ACC112 (cell line): ENCODE measurements around the gene DNAAF5.

Source experiments
- H2AFZ ChIP-seq: fragments of 200-600 bp; sonication (generic); one replicate; pipeline ENCODE4 v1.6.0; 2017; ENCODE audit warnings: antibody characterized with exemption, low read length; ENCODE audit not compliant: unreplicated experiment
- H3K27ac ChIP-seq: fragments of 200-600 bp; sonication (generic); 2 replicates; pipeline ENCODE4 v1.5.1; 2014; ENCODE audit warnings: low read depth, mild to moderate bottlenecking, antibody characterized with exemption, low read length, moderate library complexity
- H3K27me3 ChIP-seq: fragments of 200-600 bp; sonication (generic); 2 replicates; pipeline ENCODE4 v1.6.1; 2014; ENCODE audit warnings: mild to moderate bottlenecking, antibody characterized with exemption, low read length, moderate library complexity, mixed read lengths; ENCODE audit not compliant: insufficient read depth
- H3K36me3 ChIP-seq: fragments of 200-600 bp; sonication (generic); 2 replicates; pipeline ENCODE4 v1.6.1; 2016; ENCODE audit warnings: mild to moderate bottlenecking, antibody characterized with exemption, low read length, moderate library complexity, mixed read lengths; ENCODE audit not compliant: insufficient read depth
- H3K4me1 ChIP-seq: fragments of 200-600 bp; sonication (generic); one replicate; pipeline ENCODE4 v1.6.1; 2016; ENCODE audit warnings: low read length, mixed read lengths; ENCODE audit not compliant: insufficient read depth, unreplicated experiment, control insufficient read depth
- H3K4me3 ChIP-seq: fragments of 200-600 bp; sonication (generic); 2 replicates; pipeline ENCODE4 v1.5.1; 2014; ENCODE audit warnings: mild to moderate bottlenecking, low read depth, low read length
- H3K79me2 ChIP-seq: fragments of 200-600 bp; sonication (generic); one replicate; pipeline ENCODE4 v1.6.0; 2016; ENCODE audit warnings: low read length; ENCODE audit not compliant: control insufficient read depth, unreplicated experiment, insufficient read depth

Gene DNAAF5

DNA sequence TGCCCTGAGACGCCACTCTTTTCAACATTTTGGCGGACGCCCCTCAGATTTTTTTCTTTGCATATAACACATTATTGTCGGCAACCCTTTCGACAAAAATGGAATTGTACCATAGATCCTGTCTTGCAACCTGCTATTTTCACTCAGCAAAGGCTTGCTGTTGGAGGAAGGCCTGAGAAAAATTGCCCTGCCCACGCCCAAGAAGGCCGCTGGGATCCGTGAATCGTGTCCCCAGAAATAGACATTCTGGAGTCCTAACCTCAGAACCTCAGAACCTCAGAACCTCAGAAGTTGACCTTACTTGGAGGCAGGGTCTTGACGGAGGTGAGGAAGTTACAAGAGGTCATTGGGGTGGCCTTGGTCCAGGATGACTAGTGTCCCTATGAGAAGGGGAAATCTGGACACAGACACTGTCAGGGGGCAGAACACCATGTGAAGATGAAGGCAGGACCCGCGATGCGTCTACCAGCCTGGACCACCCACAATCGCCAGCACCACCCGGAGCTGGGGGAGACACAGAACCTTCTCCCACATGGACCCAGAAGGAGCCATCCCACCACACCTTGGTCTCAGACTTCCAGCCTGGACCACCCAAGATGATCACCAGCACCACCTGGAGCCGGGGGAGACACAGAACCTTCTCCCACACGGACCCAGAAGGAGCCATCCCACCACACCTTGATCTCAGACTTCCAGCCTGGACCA is 19.1 kb upstream of the DNAAF5 start:
- Histone ChIP-seq H3K27ac (no peak overlapping the region), H3K4me3 (no peak overlapping the region), H3K27me3 (no peaks in the 10 kb centered on the region), H3K36me3 (peaks cover 3% of the 10 kb centered on the region; the same call in 1 of the 2 replicates), H2AFZ (no peak overlapping the region), H3K79me2 (no peaks in the 10 kb centered on the region), H3K4me1 (no peaks in the 10 kb centered on the region)

DNA sequence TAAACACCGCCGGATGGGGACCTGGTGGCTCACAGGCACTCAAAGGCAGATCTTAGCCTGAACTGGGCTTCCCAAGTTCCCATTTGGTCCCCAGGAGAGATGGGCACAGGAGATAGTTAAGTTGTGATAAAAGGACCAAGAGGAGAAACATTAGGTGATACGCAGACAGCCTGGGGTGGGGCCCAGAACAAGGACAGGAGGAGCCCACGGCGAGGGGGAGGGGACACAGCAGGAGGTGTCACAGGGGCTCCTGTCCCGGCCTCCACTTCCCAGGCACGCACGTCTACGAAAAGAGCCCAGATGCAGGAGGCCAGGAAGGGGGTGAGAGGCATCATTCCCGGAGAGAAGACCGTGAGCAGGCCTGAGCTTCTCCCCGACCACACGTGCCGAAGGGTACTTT is 16.3 kb upstream of the DNAAF5 start:
- no peak overlapping the region for H3K27ac ChIP-seq
- H3K79me2 ChIP-seq, result no peaks in the 10 kb centered on the region
- no peak overlapping the region for H3K4me3 ChIP-seq
- no peaks in the 10 kb centered on the region for H3K4me1 ChIP-seq
- no peak overlapping the region for H2AFZ ChIP-seq
- no peaks in the 10 kb centered on the region for H3K27me3 ChIP-seq
- H3K36me3 ChIP-seq, result no peaks in the 10 kb centered on the region; the same call in 1 of the 2 replicates

DNA sequence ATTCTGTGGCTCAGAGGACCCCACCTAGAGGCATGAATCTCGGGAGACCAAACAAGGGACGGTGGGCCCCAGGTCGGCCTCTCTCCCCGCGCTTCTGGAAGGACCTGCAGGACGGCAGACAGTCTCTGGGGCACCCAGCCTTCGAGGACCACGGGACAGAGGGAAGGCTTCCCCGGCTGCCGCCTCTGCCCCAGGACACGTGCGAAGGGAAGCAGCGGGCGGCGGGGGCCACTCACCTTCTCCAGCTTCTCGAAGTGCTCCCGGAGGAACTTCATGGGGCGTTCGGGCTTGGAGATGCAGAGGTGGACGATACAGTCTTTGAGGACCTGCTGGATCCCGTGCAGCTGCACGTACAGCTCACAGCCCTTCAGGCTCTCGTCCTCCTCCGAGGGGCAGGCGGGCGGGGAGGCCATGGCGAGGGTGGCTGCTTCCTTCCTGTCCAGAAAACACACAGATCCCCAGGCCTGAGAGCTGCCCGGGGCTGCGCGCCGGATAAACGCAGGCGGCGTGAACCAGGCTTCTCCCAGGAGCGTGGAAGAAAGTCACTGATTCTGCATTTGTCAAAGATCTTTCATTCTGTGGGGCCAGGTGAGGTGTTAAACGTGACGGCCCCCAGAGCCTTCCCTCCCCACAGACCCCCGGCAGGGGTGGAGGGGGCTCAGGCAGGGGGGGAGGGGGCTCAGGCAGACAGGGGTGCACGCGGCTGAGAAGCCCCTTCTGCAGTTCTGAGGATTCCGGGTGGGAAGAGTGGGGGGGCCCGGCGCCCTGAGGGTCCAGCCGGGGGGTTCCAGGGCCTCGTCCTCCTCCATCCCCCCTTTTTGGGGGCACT is 15.2 kb upstream of the DNAAF5 start:
- no peak overlapping the region for H3K4me3 ChIP-seq
- no peaks in the 10 kb centered on the region for H3K4me1 ChIP-seq
- no peaks in the 10 kb centered on the region for H3K79me2 ChIP-seq
- H3K36me3 ChIP-seq, result no peaks in the 10 kb centered on the region; the same call in 1 of the 2 replicates
- no peak overlapping the region for H3K27ac ChIP-seq
- no peaks in the 10 kb centered on the region for H3K27me3 ChIP-seq
- H2AFZ ChIP-seq, result no peak overlapping the region

DNA sequence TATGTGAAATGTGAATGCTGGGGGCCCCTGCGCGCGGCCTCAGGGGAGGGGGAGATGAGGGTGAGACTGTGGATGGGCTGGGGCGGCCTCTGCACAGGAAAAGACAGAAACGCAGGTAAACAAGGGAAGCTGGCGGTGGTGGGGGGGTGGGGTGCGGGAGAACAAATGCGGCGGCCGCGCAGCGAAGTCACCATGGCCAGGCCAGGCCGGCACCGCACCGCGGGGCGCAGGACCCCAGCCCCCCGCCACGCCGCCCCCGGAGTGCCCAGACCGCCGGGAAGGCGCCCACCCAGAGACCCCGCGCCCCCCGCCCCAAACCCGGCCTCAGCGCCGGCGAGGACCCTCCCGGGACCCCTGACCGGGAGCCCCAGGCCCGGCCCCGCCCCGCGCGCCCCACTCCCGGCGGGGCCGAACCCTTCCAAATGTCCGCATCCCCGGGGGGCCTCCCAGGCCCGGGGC is 14.5 kb upstream of the DNAAF5 start:
- H3K27ac ChIP-seq, result no peak overlapping the region
- peak overlapping the region; percentile 54; the same call in 1 of the 2 replicates for H3K4me3 ChIP-seq
- H2AFZ ChIP-seq, result peak overlapping the region; percentile 14
- no peaks in the 10 kb centered on the region for H3K27me3 ChIP-seq
- H3K79me2 ChIP-seq, result no peaks in the 10 kb centered on the region
- H3K36me3 ChIP-seq, result no peaks in the 10 kb centered on the region; the same call in 1 of the 2 replicates
- H3K4me1 ChIP-seq, result no peaks in the 10 kb centered on the region

DNA sequence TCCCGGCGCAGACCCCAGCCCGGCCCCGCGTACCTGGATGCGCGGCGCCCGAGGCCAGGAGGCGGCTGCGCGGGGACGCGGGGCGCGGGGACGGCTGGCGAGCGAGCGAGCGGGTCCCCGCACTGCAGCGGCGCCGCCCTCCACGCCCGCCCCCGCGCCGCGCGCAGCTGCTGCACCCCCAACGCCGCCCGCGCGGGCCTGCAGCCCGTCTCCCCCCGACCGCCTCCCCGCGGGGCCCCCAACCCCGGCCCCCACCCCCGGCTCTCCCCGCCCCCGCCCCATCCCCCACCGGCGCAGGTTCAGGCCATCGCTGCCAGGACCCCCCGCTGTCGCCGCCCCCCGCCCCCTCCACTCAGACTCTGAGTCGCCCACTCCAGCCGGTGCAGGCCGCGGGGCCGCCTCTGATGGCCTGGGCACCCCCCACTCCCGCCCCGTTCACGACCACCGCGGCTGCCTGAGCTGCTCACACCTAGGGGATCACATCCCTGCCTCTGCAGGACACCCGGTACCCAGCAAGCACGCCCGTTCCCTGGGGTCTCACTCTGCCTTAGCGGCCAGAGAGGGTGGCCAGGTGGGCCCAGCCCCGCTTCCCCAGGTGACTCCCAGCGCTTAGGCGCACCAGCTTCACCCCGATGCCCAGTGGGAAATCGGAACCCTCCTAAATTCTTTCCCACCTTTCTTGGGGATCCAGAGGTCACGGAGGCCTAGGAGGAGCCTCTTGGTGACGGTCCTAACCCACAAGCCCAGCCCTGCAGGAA is 13.9 kb upstream of the DNAAF5 start:
- Histone ChIP-seq H3K79me2 (no peaks in the 10 kb centered on the region), H3K4me1 (no peaks in the 10 kb centered on the region), H2AFZ (peak overlapping the region; percentile 14), H3K27me3 (no peaks in the 10 kb centered on the region), H3K4me3 (peak overlapping the region; percentile 54; the same call in 1 of the 2 replicates), H3K36me3 (no peaks in the 10 kb centered on the region; the same call in 1 of the 2 replicates), H3K27ac (no peak overlapping the region)

DNA sequence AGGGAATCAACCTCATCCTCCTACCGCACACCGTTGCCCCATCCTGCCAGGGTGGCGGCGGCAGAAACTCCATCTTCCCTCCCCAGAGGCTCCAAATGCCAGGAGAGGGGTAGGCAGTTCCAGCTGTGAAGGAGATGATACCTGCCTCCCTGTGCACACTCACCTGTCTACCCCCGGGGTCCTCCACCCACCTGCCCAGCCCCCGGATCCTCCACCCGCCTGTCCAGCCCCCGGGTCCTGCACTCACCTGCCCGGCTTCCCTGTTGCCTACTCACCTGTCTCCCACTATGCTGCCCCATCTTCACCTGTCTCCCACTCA is 13.4 kb upstream of the DNAAF5 start:
- Histone ChIP-seq H3K4me3 (no peak overlapping the region), H2AFZ (no peak overlapping the region), H3K27ac (no peak overlapping the region), H3K79me2 (no peaks in the 10 kb centered on the region), H3K27me3 (no peaks in the 10 kb centered on the region), H3K36me3 (no peaks in the 10 kb centered on the region; the same call in 1 of the 2 replicates), H3K4me1 (no peaks in the 10 kb centered on the region)

DNA sequence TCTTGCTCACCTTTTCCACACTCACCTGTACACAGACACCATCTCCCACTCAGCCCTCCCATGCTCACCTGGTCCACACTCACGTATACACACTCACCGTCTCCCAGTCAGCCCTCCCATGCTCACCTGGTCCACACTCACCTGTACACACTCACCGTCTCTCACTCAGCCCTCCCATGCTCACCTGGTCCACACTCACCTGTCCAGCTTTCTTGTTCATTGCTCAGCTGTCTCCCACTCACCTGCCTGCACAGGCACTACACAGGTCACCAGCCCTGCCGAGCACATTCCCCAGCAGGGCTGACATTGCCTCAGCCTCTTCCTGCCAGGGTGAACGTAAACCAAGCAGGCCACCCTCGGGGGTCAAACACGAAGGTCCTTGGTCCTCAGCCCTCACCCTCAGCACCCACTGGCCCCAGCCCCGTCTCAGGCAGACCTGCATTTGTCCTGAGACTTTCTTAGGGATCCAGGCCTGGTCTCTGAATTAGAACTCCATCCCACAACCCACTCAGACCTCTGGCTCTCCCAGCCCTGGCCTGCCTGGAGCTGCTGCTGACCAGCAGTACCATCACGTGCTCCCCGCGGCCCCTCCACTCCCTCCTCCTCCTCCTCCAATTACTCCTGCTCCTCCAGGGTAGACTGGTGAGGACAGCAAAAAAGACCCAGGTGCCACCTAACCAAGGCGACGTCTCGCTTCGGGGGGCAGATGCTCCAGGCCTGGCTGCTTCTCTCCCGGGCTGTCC is 12.8 kb upstream of the DNAAF5 start:
- H3K79me2 ChIP-seq, result no peaks in the 10 kb centered on the region
- no peaks in the 10 kb centered on the region; the same call in 1 of the 2 replicates for H3K36me3 ChIP-seq
- H3K27me3 ChIP-seq, result no peaks in the 10 kb centered on the region
- no peak overlapping the region for H2AFZ ChIP-seq
- no peak overlapping the region for H3K27ac ChIP-seq
- H3K4me3 ChIP-seq, result no peak overlapping the region
- H3K4me1 ChIP-seq, result no peaks in the 10 kb centered on the region

DNA sequence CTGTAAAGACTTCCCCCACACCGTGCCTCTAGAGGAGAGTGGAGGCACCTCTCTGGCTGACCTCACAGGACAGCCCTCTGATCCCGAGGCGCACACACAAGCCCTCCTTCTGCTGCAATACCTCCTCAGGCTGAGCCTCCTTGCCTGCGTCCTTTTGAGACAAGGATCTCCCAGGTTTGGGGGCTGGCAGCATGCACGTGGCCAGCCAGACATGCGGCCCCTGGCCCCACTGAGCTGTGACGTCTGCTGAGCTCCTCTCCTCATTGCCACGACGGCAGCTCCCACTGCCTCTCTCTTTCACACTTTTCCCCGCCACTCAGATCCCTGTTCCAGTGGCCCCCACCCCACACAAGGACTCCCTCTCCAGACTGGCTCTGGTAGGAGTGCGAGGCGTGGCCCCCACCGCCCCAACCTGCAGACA is 12.2 kb upstream of the DNAAF5 start:
- H3K27me3 ChIP-seq, result no peaks in the 10 kb centered on the region
- H3K36me3 ChIP-seq, result no peaks in the 10 kb centered on the region; the same call in 1 of the 2 replicates
- no peak overlapping the region for H2AFZ ChIP-seq
- H3K79me2 ChIP-seq, result no peaks in the 10 kb centered on the region
- no peak overlapping the region for H3K27ac ChIP-seq
- no peaks in the 10 kb centered on the region for H3K4me1 ChIP-seq
- no peak overlapping the region for H3K4me3 ChIP-seq

DNA sequence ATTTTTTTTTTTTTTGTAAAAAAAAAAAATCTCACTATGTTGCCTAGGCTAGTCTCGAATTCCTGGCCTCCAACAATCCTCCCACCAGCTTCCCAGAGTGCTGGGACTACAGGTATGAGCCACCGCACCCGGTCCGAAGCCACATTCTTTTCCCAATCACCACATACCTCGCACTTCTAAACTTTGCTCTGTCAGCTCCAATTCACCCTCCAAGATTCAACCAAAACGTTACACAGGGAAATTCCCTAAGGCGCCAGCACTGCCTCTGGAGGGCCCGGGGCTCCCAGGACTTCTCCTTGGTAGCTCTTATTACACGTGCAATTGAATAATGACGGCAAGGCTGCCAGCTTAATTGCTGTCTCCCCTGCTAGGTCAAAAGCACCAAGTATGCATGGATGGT is 10.3 kb upstream of the DNAAF5 start:
- H3K36me3 ChIP-seq, result no peaks in the 10 kb centered on the region
- H3K79me2 ChIP-seq, result no peaks in the 10 kb centered on the region
- no peak overlapping the region for H3K27ac ChIP-seq
- no peak overlapping the region for H2AFZ ChIP-seq
- H3K4me1 ChIP-seq, result no peaks in the 10 kb centered on the region
- no peak overlapping the region for H3K4me3 ChIP-seq
- no peaks in the 10 kb centered on the region for H3K27me3 ChIP-seq

DNA sequence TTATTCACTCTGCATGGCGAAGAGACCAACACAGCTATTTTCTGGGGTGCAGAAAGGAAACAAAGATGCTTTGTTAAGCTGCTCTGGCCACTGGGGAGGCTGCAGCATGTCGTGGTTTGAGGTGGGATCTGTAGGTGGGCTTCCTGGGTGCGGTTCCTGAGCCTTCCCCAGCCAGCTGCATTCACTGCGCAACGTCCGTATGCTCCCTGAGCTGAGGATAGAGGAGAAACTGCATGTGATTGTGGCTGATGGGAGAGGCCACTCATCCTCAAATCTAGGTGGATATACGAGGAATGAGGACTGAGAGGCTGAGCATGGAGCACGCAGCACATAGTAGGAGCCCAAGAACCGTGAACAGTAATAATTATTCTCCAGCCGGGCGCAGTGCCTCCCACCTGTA is 9.9 kb upstream of the DNAAF5 start:
- H3K36me3 ChIP-seq, result no peaks in the 10 kb centered on the region
- H3K27ac ChIP-seq, result no peak overlapping the region
- H3K4me3 ChIP-seq, result no peak overlapping the region

More for the DNA sequence above, 9.9 kb upstream of the DNAAF5 start:
- Histone ChIP-seq H3K4me1 (no peaks in the 10 kb centered on the region), H3K79me2 (no peaks in the 10 kb centered on the region), H2AFZ (no peak overlapping the region), H3K27me3 (no peaks in the 10 kb centered on the region)
